Measurements from ENCODE around the gene MMP12. TPM values are rescaled to one million over a fixed set of nuclear protein-coding genes. Genes with fewer than 3 reads are reported as not detected.
"Not testable (repeated sequence)": the region's sequence is repeated elsewhere in the genome, so short reads cannot be mapped to it uniquely, and the experiment has no call there.

The MMP12 gene
- total RNA-seq: not detected
- long read RNA-seq: 0 reads

DNA sequence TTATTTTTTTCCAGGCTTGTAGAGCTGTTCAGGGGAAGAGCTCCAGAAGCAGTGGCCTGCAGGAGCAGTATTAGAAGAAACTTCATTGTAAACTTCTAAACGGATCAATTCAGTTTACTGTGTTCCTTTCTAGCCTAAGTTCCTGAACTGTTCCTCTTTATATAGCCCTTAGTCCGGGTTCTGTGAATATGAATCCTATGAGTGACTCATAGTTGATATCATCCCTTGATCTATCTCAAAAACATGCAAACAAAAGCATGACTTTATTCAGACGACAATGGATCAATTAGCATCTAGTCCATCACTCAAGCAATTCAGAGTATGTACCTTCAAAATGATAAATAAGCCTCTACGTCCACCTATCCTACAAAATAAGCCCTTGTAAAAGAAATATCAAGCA lies at the start of gene MMP12:
Gene MMP12, minus strand, starts transcription at position 131 of the 400 bp plus-strand sequence. Its CDS starts 45 bp downstream, at position 86.
- intact Hi-C loops (cut with micrococcal nuclease): no loop called here
- DNase-seq (no peak), ATAC-seq (no peak)

DNA sequence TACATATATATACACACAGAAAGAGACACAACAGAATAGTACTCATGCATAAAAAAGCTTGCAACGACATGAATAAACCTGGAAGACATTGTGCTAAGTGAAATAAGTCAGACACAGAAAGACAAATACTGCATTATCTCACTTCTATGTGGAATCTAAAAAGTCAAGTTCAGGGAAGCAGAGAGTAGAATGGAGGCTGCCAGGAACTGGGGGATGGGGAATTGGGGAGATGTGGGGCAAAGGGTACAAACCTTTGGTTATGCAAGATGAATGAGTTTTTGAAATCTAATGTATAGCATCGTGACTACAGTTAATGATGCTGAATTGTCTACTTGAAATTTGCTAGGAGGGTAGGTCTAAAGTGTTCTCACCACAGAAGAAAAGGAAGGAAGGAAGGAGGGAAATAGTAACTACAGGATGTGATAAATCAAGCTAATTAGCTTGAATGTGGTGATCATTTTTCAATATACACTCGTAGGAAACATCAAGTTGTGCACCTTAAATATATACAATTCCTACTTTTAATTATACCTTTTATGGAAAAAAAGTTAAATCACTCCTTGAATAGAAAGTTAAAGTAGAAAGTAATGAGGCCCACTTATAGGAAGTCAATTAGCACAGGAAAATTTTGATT lies 46.9 kb upstream of the MMP12 start:
- ATAC-seq: no peak
- intact Hi-C loops (cut with micrococcal nuclease): no loop called here
- DNase-seq: no peak

DNA sequence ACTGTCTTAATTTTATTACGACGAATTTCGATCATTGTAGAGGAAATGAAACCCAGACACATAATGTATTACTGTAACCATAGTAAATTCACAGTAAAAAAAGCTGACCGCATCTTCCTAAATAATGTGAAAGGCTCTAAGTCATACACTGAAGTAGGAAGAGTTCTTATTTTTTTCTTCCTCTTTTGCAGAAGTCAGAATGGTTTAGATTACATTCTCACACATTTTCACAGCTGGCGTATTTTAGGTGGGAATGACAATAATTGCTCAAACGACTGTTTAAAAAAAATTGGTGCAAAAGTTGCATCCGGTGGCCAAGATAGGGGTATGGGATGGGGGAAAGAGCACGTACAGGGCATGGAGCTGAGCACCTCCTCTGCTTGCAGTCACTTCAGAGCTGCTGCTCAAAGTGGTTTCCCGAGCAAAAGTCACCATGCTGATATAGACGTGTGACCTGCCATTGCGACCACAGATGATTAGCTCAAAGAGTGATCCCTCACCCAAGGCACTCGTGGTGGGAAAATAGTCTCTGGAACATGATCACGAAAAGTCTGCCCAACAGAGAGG lies 45.4 kb upstream of the MMP12 start:
- intact Hi-C loops (cut with micrococcal nuclease): no loop called here
- DNase-seq (no peak), ATAC-seq (peak; percentile 47)

DNA sequence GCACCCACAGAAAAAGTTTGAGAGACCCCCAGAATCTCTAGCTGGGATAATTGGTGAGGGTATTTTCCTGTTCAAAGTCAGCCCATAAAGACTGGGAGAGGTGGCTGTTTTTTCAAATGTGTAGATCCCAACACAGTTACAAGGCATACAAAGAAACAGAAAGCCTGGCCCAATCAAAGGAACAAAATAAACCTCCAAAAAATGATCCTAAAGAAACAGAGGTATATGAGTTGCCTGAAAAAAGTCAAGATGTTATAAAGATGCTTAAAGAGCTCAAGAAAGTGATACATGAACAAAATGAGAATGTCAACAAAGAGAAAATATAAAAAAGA lies 40.2 kb upstream of the MMP12 start:
- intact Hi-C loops (cut with micrococcal nuclease): no loop called here
- ATAC-seq (no peak), DNase-seq (no peak)

DNA sequence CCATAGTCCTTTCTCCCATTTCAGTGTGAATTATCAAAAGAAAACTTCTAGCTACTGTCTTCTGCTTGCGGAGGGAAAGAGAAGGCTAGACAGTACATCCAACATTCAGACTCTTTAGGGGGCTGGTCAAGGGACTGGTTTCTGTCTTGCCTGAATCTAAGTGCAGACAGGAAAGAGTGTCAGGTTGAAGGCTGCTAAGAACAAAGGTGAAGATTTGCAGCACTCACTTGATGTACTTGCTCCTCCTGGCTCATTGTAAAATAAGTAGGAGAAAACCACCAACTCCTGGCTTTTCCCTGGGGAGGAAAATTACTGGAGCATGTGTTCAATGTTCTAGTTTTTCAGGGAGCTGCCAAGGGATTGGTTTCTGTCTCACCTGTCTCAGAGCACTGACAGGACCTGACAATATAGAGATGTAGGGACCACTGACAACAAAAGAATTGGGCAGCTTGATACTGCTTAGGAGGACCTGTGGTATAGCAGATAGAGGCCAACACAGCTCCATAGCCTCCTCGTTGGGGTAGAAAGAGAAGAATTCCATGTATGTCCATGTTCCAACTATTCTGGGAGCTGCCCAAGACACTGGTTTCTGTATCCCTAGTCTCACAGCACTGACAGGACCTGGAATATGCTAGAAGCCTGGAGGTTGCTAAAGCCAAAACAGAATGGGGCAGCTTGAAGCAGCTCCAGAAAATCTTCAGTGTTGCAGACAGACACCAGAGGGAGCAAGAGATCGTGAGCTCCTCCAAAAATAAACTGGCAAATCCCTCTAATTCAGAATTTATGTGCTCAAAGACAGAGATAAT lies 39.7 kb upstream of the MMP12 start:
- ATAC-seq: no peak
- DNase-seq: no peak
- intact Hi-C loops (cut with micrococcal nuclease): no loop called here

DNA sequence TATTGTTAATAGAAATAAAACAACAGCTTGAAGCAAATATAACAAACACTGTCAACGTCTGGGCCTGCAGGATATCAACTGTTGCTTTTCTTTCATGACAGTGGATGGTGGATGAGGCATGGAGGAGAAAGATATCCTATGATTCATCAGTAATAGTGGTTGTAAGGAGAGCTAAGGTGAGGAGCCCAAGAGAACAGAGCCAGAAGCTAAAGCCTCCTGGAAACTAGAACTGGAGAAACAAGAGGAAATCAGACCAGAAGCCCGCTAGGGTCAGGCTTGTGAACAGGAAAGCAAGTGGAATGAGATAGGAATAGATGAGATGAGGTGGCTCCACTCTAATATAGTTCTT lies 37.7 kb upstream of the MMP12 start:
- ATAC-seq (no peak), DNase-seq (no peak)
- intact Hi-C loops (cut with micrococcal nuclease): no loop called here

DNA sequence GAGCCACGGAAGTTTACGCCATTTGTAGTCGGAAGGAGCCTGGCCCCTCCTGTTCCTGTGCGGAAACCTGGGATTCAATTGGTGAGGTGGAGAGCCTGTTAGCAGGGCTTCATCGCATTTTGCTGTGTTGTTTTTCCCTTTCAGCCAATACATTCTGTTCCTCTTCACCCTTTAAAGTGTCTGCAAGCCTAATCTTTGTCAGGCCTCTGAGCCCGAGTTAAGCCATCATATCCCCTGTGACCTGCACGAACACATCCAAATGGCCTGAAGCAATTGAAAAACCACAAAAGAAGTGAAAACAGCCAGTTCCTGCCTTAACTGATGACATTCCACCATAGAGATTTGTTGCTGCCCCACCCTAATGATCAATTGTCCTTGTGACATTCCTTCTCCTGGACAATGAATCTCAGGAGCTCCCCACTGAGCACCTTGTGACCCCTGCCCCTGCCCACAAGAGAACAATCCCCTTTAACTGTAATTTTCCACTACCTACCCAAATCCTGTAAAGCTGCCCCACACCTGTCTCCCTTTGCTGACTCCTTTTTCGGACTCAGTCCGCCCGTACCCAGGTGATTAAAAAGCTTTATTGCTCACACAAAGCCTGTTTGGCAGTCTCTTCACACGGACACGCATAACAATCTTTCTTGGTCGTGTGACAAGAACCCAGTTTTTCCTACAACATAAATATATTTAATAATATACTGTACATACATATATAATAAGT lies 37.1 kb upstream of the MMP12 start:
- ATAC-seq (no peak), DNase-seq (no peak)
- intact Hi-C loops (cut with micrococcal nuclease): no loop called here

DNA sequence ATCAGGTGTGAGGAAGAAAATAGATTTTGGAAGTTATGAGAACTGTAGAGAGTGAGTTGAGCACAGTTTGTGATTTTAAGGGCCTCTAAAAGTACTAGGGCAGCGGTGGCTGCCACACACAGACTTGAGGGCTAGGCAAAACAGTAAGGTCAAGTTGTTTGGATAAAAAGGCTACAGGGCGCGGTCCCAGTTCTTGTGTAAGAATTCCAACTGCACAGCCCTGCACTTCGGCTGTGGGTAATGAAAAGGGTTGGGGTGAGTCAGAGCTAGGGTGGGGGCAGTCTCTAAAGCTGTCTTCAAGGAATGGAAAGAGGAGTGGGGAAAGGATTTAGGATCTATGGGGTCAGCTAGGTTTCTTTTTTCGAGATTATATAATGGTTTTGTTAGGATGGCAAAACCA lies 31.1 kb upstream of the MMP12 start:
- intact Hi-C loops (cut with micrococcal nuclease); DNase-seq; ATAC-seq: not testable (repeated sequence)

DNA sequence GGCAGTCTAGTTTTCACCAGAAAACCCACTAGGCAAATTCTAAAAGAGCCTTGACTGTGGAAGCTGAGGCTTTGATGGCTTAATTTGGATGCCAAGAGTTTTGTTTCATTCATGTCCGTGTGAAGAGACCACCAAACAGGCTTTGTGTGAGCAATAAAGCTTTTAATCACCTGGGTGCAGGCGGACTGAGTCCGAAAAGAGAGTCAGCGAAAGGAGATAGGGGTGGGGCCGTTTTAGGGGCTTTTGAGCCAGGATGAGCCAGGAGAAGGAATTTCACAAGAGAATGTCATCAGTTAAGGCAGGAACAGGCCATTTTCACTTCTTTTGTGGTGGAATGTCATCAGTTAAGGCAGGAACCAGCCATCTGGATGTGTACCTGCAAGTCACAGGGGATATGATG lies 29.1 kb upstream of the MMP12 start:
- intact Hi-C loops (cut with micrococcal nuclease); ATAC-seq; DNase-seq: not testable (repeated sequence)

DNA sequence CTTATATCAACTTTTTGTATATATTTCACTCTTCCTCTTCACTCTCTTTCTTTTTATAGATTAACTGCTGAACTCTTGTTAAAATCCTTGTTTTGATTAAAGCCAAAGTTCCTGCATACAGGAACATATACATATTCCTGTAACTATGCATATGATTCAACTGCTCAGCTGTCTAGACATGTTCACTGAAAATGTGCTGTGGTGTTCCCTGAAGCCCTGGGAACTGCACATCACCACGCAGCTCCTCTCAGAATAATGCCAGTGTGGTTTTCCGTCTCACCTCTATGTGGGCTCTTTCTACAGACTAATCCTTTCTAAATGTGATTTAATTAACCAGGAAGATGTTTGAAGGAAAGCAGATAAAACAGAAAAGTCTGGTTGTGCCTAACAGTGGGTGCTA lies 25.6 kb upstream of the MMP12 start:
- ATAC-seq (no peak), DNase-seq (no peak)
- intact Hi-C loops (cut with micrococcal nuclease): no loop called here

DNA sequence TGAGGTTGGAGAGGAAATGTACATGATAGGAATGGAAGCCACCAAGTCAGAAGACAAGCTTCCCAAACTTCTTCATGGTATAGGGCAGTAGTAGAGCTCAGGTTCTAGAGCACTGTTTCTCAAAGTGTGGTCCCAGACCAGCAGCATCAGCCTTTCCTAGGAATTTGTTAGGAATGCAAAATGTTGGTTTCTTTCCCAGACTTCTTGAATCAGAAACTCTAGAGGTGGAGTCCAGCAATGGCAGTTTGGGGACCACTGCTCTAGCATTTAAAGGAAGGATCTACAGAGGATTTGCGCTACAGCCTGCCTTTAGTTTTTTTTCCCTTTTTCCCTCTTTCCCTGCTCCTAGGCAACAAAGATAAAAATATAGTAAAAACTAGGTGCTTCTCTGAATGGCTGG lies 17.0 kb upstream of the MMP12 start:
- ATAC-seq (no peak), DNase-seq (no peak)
- intact Hi-C loops (cut with micrococcal nuclease): no loop called here

DNA sequence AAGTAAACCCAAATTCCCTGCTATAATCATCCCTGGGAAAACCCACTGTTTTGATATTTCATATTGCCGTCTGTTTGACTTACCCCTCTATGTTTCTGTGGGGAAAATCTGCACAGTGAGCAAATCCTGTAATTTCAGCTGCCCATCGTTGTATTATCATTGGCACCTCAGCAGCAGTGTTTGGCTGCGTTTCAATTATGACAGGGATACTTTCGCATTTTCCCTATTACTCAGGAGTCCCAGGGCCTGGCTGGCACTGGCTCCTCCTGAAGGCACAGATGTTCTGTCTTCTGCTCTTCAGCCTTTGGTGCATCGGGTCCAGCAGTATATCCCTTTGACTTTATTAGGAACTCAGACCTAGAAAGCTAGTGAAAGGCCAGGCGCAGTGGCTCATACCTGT lies 12.2 kb upstream of the MMP12 start:
- no peak for ATAC-seq
- intact Hi-C loops (cut with micrococcal nuclease): no loop called here
- no peak for DNase-seq

DNA sequence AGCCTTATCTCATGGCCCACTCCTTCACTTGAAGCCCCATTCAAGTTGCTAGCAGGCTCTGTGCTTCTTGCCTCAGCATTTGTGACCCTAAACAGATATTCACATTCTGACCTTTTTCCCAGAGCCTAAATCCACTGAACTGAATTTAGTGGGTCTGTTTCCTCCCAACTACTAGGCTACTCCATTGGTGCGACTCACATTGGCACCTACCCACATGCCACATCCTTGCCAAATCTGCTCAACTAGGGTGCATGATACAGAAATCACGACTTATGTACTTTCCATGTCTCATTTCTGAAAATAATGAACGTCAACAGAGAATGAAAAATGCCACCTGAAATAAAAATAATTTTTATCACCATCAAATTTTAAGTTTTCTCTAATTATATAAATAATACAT lies 8.4 kb upstream of the MMP12 start:
- ATAC-seq (no peak), DNase-seq (no peak)
- intact Hi-C loops (cut with micrococcal nuclease): no loop called here

DNA sequence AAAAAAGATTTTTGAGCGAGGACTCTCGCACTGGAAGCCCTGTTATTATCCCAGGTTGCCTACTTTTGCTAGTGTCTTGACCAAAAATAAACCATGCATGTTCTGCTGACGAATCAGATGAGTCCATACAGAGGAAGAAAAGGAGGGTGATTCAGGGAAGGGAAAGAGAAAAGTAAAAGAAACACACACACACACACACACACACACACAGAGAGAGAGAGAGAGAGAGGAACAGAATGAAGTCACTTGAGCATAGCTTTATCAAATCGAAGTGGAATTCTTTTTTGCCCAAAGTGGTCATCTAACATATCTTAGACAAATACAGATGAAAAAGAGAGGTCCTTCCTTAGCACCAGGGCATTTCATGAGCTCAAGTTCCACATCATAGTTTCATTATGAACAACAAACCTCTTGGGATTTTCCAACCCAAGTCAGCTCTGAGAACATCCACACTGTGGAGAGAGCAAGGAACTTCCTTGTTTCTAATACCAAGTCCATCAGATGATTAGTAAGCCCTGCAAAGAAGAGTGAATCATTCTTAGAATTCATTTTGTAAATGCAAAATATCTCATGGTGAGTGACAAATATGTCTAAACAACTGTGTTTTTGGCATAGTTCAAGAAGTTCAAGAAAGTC lies 7.7 kb upstream of the MMP12 start:
- intact Hi-C loops (cut with micrococcal nuclease): no loop called here
- no peak for ATAC-seq

DNA sequence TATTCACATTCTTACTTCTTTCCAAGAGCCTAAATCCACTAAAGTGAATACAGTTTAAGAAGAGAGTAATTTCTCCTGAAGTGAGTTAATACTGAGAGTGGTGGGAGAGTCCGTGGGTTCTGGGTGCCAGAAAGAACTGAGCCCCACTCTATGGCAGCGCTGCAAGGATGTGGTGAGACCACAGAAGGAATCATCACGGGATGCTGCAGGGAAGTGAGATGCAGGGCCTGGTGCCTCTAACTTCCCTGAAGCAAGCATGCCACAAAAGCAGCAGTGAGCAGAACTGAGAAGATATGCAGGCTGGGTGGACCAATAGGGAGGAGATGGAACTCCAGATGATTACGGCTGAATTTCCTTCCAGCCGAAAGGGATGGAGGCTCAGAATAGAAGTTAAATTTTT lies 5.0 kb upstream of the MMP12 start:
- no peak for ATAC-seq

More for the DNA sequence above, 7.7 kb upstream of the MMP12 start:
- no peak for DNase-seq

DNA sequence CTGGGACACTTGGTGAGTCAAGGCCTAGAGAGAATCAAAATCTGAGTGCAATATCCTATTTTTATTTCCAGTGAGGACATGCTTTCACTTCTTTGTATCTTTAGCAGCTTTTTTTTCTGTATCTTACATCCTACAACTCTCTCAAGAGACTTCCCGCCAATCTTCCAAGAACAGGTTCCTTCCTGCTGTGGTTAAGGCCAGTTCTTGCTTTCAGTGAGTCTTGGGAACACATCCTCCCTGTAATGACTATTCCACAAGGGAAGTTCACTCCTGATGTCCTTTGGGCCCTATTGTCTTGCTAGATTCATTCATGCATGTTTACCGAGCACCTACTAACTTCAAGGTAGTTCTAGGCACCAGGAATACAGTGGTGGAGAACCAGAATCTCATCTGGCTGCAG lies 3.8 kb upstream of the MMP12 start:
- intact Hi-C loops (cut with micrococcal nuclease): no loop called here
- no peak for DNase-seq
- ATAC-seq: no peak

More for the DNA sequence above, 5.0 kb upstream of the MMP12 start:
- DNase-seq: no peak
- intact Hi-C loops (cut with micrococcal nuclease): no loop called here

DNA sequence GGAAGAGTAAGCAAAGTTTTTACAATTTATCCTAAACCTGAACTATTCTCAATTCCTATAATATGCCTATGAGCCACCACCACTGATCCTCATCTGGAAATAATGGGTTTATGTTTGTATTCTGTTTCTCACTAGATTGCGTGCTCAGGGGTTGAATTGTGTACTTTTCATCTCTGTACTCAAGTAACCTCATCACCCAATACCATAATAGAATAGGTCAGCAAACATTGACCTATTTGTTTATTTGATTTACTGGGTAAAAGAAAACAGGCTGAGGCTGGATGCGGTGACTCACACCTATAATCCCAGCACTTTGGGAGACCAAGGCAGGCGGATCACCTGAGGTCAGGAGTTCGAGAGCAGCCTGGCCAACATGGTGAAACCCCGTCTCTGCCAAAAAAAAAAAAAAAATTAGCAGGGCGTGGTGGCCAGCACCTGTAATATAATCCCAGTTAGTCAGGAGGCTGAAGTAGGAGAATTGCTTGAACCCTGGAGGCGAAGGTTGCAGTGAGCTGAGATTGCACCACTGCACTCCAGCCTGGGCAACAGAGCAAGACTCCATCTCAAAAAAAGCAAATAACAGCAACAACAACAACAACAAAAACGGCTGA lies 5.3 kb downstream of the MMP12 start:
- intact Hi-C loops (cut with micrococcal nuclease); DNase-seq; ATAC-seq: not testable (repeated sequence)

DNA sequence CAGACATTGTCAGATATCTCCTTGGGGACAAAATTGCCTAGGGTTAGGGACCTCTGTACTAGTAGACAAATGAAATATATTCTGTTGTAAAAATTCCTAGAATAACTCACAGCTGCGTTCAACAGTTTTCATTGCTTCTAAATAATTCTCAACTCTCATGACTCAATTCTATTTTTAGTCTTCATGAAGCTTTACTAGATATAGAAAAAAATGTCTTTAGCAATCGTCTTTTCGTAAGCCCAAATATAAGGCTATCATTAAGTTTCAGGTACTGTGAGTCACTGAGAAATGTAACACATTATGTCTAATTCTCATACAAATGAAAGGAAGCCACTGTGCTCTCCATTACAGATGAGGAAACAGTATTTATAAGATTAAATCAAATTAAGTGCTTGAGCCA lies 6.4 kb downstream of the MMP12 start:
- no peak for DNase-seq
- intact Hi-C loops (cut with micrococcal nuclease): no loop called here
- ATAC-seq: no peak

DNA sequence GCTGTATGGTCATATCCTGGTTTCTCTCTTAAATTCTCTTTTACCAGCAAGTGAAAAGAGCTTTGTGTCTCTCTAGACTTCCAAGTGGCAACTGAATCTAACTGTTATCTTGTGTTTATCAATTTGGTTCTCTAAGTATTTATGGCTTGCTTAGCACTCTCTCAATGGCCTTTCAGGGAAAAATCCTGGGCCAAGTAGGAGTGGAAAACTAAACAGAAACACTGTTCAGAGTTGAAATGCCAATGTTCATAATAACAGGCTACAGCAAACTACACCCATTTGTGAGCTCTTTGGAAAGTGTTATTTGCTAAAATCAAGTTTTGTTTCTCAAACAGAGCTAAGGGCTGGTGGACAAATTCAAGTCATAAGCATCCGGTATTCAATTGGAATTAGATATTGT lies 10.1 kb downstream of the MMP12 start:
- ATAC-seq: no peak
- intact Hi-C loops (cut with micrococcal nuclease): no loop called here
- DNase-seq: no peak

All from left ventricle myocardium superior (tissue), 1 donor.